HepG2 (cell line): ENCODE data around the gene HINT2. TPM values are rescaled to one million over a fixed set of nuclear protein-coding genes. Genes with fewer than 3 reads are reported as not detected.

ENCODE experiments used
- ATAC-seq: fragments of 200-7000 bp; cut with Tn5 transposase; 3 replicates; pipeline ENCODE4 v1.9.1; 2020; ENCODE audit warnings: mild to moderate bottlenecking, moderate library complexity
- BruUV-seq: library from RNA; stranded (reverse); fragments of 400-500 nt; replicated peaks from 2 replicates; lab custom pipeline; 2021; lab: Mats Ljungman, UMichigan
- CTCF ChIA-PET: fragments of 300-600 bp; formaldehyde crosslinking; extraction: SDS; loops from one replicate; lab custom pipeline; 2021; ENCODE audit warnings: low total read pairs, inconsistent platforms, low intra/inter-chr PET ratio; lab: Yijun Ruan, JAX
- POLR2A ChIA-PET: fragments of 350-600 bp; sonication (Branson Sonifier 250); formaldehyde crosslinking; loops from one replicate; lab custom pipeline; 2020; ENCODE audit warnings: antibody characterized with exemption, inconsistent platforms; lab: Yijun Ruan, JAX
- DNase-seq: peaks from one replicate; pipeline ENCODE4 v3.0.0-alpha.2; 2015; ENCODE audit warnings: low spot score
- FAIRE-seq: peaks from 3 replicates; lab custom pipeline; 2011; peaks lifted over from hg19 to GRCh38; lab: Jason Lieb, UNC
- H2AFZ ChIP-seq: one replicate; pipeline ENCODE4 v1.6.1; 2011; ENCODE audit warnings: low read length, inconsistent platforms
- H3K27ac ChIP-seq: fragments of 300-600 bp; 3 replicates; pipeline ENCODE4 v1.8.0; 2011; ENCODE audit warnings: mixed run types, mild to moderate bottlenecking, mixed read lengths, low read length, inconsistent platforms; ENCODE audit not compliant: insufficient read depth; ENCODE audit errors: extremely low read length
- H3K27me3 ChIP-seq, 2 experiments: fragments of 200-600 bp in 1 of 2; 2 replicates in 1 of 2; 3 replicates in 1 of 2; pipeline versions ENCODE4 v1.6.0 to v1.8.0; 2011; ENCODE audit warnings: low read length in 2 of 2, mild to moderate bottlenecking in 2 of 2, moderate library complexity in 2 of 2, inconsistent platforms in 1 of 2; ENCODE audit not compliant: insufficient read depth in 2 of 2, control insufficient read depth in 1 of 2
- H3K36me3 ChIP-seq, 2 experiments: fragments of 200-600 bp in 1 of 2; replicated peaks in 1 of 2; 2 replicates in 1 of 2; 3 replicates in 1 of 2; pipeline versions ENCODE4 v1.5.1 to v1.8.0; 2011; ENCODE audit warnings: low read length in 2 of 2, inconsistent platforms in 1 of 2; ENCODE audit not compliant: insufficient read depth in 2 of 2, control insufficient read depth in 1 of 2
- H3K4me1 ChIP-seq: 2 replicates; pipeline ENCODE4 v1.5.1; 2012; ENCODE audit warnings: low read length, inconsistent platforms; ENCODE audit not compliant: insufficient read depth
- H3K4me2 ChIP-seq: 2 replicates; pipeline ENCODE4 v1.6.0; 2011; ENCODE audit warnings: low read depth, low read length, inconsistent platforms
- H3K4me3 ChIP-seq, 3 experiments: fragments of 200-600 bp in 1 of 3; sonication (generic), shearing (Covaris generic) in 1 of 3; replicated peaks in 1 of 3; 2 replicates each; pipeline ENCODE4 v1.5.1; 2011 to 2016; ENCODE audit warnings: low read length in 3 of 3, inconsistent platforms in 2 of 3, low read depth in 2 of 3, mild to moderate bottlenecking in 2 of 3, control low read depth in 1 of 3, mixed read lengths in 1 of 3; ENCODE audit not compliant: insufficient read depth in 1 of 3
- H3K79me2 ChIP-seq: one replicate; pipeline ENCODE4 v1.6.1; 2011; ENCODE audit warnings: low read length, inconsistent platforms; ENCODE audit not compliant: insufficient read depth
- H3K9ac ChIP-seq: 2 replicates; pipeline ENCODE4 v1.6.0; 2011; ENCODE audit warnings: mild to moderate bottlenecking, low read depth, low read length, inconsistent platforms; ENCODE audit not compliant: insufficient read depth
- H3K9me3 ChIP-seq: 2 replicates; pipeline ENCODE4 v1.5.1; 2012; ENCODE audit warnings: mild to moderate bottlenecking, low read length
- H4K20me1 ChIP-seq: 2 replicates; pipeline ENCODE4 v1.6.0; 2011; ENCODE audit warnings: inconsistent platforms, mild to moderate bottlenecking, low read length, moderate library complexity; ENCODE audit not compliant: insufficient read depth
- HNRNPK ChIP-seq: fragments of 200-400 bp; formaldehyde crosslinking; IDR thresholded peaks from 2 replicates; pipeline ENCODE4 v1.6.1; 2018; ENCODE audit warnings: low read length, low read depth, moderate library complexity, mild to moderate bottlenecking; ENCODE audit not compliant: poor library complexity, severe bottlenecking
- NFATC3 ChIP-seq: sonication (generic); formaldehyde crosslinking; IDR thresholded peaks from 2 replicates; pipeline ENCODE4 v1.5.1; 2020; ENCODE audit warnings: mild to moderate bottlenecking, missing genetic modification reagents
- NFE2 ChIP-seq: sonication (generic); formaldehyde crosslinking; IDR thresholded peaks from 2 replicates; pipeline ENCODE4 v1.4.0; 2020; ENCODE audit warnings: missing genetic modification reagents
- PTBP1 ChIP-seq: fragments of 200-400 bp; formaldehyde crosslinking; IDR thresholded peaks from 2 replicates; pipeline ENCODE4 v1.6.1; 2018; ENCODE audit warnings: low read length, low read depth; ENCODE audit not compliant: poor library complexity, severe bottlenecking
- RARG ChIP-seq: sonication (generic); formaldehyde crosslinking; IDR thresholded peaks from 2 replicates; pipeline ENCODE4 v1.4.0; 2020; ENCODE audit warnings: low read depth, mild to moderate bottlenecking, missing genetic modification reagents
- RBM39 ChIP-seq: fragments of 200-400 bp; formaldehyde crosslinking; IDR thresholded peaks from one replicate; pipeline ENCODE4 v1.6.1; 2018; ENCODE audit warnings: antibody characterized with exemption, mild to moderate bottlenecking, low read depth, low read length; ENCODE audit not compliant: poor library complexity, severe bottlenecking
- SP4 ChIP-seq: sonication (generic); formaldehyde crosslinking; IDR thresholded peaks from 2 replicates; pipeline ENCODE4 v1.8.1; 2023; ENCODE audit warnings: mild to moderate bottlenecking, missing genetic modification reagents
- TCF7L2 ChIP-seq: IDR thresholded peaks from 2 replicates; pipeline ENCODE4 v1.6.1; 2011; ENCODE audit warnings: mild to moderate bottlenecking, low read depth, low read length, moderate library complexity
- THAP11 ChIP-seq: IDR thresholded peaks from 2 replicates; pipeline ENCODE4 v1.6.1; 2016; ENCODE audit warnings: missing biosample characterization, missing genetic modification reagents
- XBP1 ChIP-seq: sonication (generic); formaldehyde crosslinking; IDR thresholded peaks from 2 replicates; pipeline ENCODE4 v1.5.0; 2020; ENCODE audit warnings: missing genetic modification reagents
- YY1 ChIP-seq: IDR thresholded peaks from 2 replicates; pipeline ENCODE4 v1.6.1; 2011; ENCODE audit warnings: low read length, low read depth, moderate library complexity, mild to moderate bottlenecking; ENCODE audit not compliant: insufficient read depth, insufficient replicate concordance
- ZFP1 ChIP-seq: IDR thresholded peaks from 2 replicates; pipeline ENCODE4 v1.6.1; 2016
- ZMAT3 ChIP-seq: sonication (generic); formaldehyde crosslinking; conservative IDR thresholded peaks from 2 replicates; pipeline ENCODE4 v1.7.0; 2021; ENCODE audit warnings: missing genetic modification reagents
- ZNF10 ChIP-seq: sonication (generic); formaldehyde crosslinking; IDR thresholded peaks from 2 replicates; pipeline ENCODE4 v1.4.0; 2020; ENCODE audit warnings: mild to moderate bottlenecking, low read depth, missing genetic modification reagents, borderline replicate concordance
- ZNF329 ChIP-seq: sonication (generic); formaldehyde crosslinking; IDR thresholded peaks from 2 replicates; pipeline ENCODE4 v1.9.0; 2021; ENCODE audit warnings: low read depth, mild to moderate bottlenecking, missing genetic modification reagents
- ZNF501 ChIP-seq: sonication (generic); formaldehyde crosslinking; IDR thresholded peaks from 2 replicates; pipeline ENCODE4 v1.5.1; 2020; ENCODE audit warnings: mild to moderate bottlenecking, moderate library complexity, missing genetic modification reagents
- ZNF607 ChIP-seq: sonication (generic); formaldehyde crosslinking; IDR thresholded peaks from 2 replicates; pipeline ENCODE4 v1.5.1; 2020; ENCODE audit warnings: missing genetic modification reagents, mild to moderate bottlenecking, borderline replicate concordance
- in situ Hi-C: cut with HindIII; loops from 2 replicates; pipeline ENCODE4 v1.10.0; 2017; ENCODE audit warnings: low pct_unique_long_range_greater_than_20kb; ENCODE audit not compliant: extremely low pct_ligation_motif_present
- intact Hi-C: fragments of 100-400 bp; cut with micrococcal nuclease; formaldehyde crosslinking; loops from one replicate; pipeline ENCODE4 v1.10.0; 2022; ENCODE audit not compliant: unreplicated experiment
- polyA plus RNA-seq, 8 experiments: library from polyadenylated mRNA; depleted of rRNA in 3 of 8; stranded (reverse) in 7 of 8; unstranded in 1 of 8; fragments of >200 nt; fragmentation: Illumina TruSeq in 4 of 8; extraction: Trizol in 4 of 8; gene quantifications; 2 replicates each; pipeline versions ENCODE4 v1.2.1 to v1.2.3, GENCODE V29; 2011 to 2016; ENCODE audit warnings: low read depth in 4 of 8, missing spikeins in 1 of 8, mixed read lengths in 1 of 8; ENCODE audit not compliant: insufficient read depth in 1 of 8
- total RNA-seq, 5 experiments: library from RNA; depleted of rRNA; stranded (reverse); fragments of >200 nt; fragmentation: Illumina TruSeq; extraction: Trizol; gene quantifications; 2 replicates each; pipeline ENCODE4 v1.2.3, GENCODE V29; 2016; ENCODE audit warnings: low read depth in 1 of 5
- TF ChIP-seq, protein P1 (sequence below): sonication (generic); formaldehyde crosslinking; conservative IDR thresholded peaks from 2 replicates; pipeline ENCODE4 v1.4.0; 2020; ENCODE audit warnings: missing genetic modification reagents
- TF ChIP-seq, protein P2 (sequence below): sonication (generic); formaldehyde crosslinking; IDR thresholded peaks from 2 replicates; pipeline ENCODE4 v1.5.1; 2020; ENCODE audit warnings: missing genetic modification reagents, mild to moderate bottlenecking, borderline replicate concordance

HINT2 gene
- total and polyA plus RNA-seq, 2 of the 13 experiments (the other 11 are each of a cell fraction or from before 2014, with no cell fraction given) = 37.9 to 56.2 TPM

DNA sequence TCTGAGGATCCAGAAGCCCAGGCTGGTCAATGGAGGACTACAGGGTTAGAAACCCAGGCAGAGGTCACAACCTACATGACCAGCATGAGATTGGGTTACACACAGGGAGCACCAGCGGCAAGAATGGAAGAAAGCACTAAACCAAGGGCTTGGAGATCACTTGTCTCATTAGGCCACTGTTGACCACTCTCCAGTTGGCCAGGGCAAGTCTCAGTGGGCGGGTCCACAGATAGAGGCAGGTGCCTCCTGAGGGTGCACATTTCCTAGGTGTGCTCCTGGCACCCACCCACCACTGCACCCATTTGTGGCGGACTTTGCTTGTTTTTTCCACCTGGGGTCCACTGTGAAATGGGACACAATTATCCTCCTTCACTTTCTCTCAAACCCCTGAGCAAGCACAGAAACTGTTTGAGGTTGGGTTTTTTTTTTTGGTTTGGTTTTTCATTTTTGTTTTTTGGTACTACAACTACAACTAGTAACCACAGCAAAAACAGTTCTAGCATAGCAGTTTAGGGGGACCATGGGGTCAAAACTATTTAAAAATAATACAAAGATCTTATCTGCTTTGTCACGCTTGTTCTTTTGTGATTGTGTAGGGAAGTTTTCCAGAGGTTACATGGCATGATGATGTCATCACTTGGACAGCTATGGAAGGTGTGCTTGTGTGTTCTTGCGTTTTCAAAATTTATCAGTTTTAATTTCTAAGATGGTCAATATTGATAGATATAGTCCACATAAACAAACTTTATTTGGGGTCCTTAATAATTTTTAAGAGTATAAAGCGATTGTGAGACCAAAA lies 17.3 kb downstream of the HINT2 start (continued):
- TF ChIP-seq, protein P1, sequence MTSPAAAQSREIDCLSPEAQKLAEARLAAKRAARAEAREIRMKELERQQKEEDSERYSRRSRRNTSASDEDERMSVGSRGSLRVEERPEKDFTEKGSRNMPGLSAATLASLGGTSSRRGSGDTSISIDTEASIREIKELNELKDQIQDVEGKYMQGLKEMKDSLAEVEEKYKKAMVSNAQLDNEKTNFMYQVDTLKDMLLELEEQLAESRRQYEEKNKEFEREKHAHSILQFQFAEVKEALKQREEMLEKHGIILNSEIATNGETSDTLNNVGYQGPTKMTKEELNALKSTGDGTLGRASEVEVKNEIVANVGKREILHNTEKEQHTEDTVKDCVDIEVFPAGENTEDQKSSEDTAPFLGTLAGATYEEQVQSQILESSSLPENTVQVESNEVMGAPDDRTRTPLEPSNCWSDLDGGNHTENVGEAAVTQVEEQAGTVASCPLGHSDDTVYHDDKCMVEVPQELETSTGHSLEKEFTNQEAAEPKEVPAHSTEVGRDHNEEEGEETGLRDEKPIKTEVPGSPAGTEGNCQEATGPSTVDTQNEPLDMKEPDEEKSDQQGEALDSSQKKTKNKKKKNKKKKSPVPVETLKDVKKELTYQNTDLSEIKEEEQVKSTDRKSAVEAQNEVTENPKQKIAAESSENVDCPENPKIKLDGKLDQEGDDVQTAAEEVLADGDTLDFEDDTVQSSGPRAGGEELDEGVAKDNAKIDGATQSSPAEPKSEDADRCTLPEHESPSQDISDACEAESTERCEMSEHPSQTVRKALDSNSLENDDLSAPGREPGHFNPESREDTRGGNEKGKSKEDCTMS (CRISPR knock-in tag) = no peak

DNA sequence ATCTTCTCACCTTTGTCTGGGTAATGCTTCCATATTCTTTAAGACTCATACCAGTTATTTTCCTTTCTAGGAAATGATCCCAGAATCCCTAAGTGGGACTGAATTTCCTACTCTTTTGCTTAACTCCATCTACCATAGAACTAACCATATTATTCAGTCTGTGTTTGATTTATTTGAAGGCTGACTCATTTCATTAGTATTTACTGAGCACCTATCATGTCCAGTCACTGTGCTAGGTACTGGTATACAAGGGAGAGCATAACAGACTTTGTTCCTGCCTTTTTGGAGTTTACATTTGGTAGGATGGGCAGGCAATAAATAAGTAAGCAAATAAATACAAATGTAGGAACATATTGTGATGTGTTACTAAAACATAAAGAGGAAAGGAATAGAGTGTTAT lies 19.1 kb downstream of the HINT2 start:
- no peak overlapping the region for H3K27ac ChIP-seq
- POLR2A ChIA-PET = no interaction called here
- no peak overlapping the region for H3K4me2 ChIP-seq

More for the DNA sequence above, 19.1 kb downstream of the HINT2 start:
- no peak overlapping the region for H3K9ac ChIP-seq
- H2AFZ ChIP-seq = no peak overlapping the region
- in situ Hi-C loops = no loop called here
- no peaks in the 10 kb centered on the region for H4K20me1 ChIP-seq
- H3K27me3 ChIP-seq = no peaks in the 10 kb centered on the region
- FAIRE-seq = no peak
- H3K4me1 ChIP-seq = peaks cover 8% of the 10 kb centered on the region
- 0 out of 5 replicates have a peak, but pooled peaks cover 1 to 2% of the 10 kb centered on the region in 2 experiments for H3K36me3 ChIP-seq
- BruUV-seq = no TSS peak
- TF ChIP-seq, protein P2, sequence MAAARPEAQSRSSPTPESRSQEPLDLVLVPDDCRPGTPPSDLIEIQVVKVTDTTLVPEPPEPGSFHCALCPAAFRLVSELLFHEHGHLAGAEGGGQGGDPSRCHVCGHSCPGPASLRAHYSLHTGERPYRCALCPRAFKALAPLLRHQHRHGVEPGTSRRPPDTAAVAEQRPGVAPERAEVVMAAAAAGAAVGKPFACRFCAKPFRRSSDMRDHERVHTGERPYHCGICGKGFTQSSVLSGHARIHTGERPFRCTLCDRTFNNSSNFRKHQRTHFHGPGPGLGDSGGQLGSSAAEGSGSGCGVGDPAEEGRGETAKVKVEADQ (CRISPR knock-in tag) = no peak
- no peak for TF ChIP-seq TCF7L2
- no peak for TF ChIP-seq NFATC3 (CRISPR knock-in tag)
- no peak for TF ChIP-seq THAP11 (CRISPR knock-in tag)
- TF ChIP-seq RBM39 = no peak
- no peak for TF ChIP-seq XBP1 (CRISPR knock-in tag)
- no peak for TF ChIP-seq ZFP1
- TF ChIP-seq ZNF10 = no peak
- TF ChIP-seq ZMAT3 = no peak
- TF ChIP-seq YY1 = no peak
- no peak for TF ChIP-seq SP4
- TF ChIP-seq ZNF501 = no peak
- no peak for TF ChIP-seq HNRNPK
- TF ChIP-seq ZNF607 (CRISPR knock-in tag) = no peak
- TF ChIP-seq NFE2 (CRISPR knock-in tag) = no peak
- TF ChIP-seq PTBP1 = no peak
- TF ChIP-seq RARG (CRISPR knock-in tag) = no peak
- no peak for TF ChIP-seq ZNF329 (CRISPR knock-in tag)
- TF ChIP-seq, all 625 proteins: peak for 0
- CTCF ChIA-PET = no interaction called here
- Histone ChIP-seq H3K79me2 (no peaks in the 10 kb centered on the region), H3K4me3 (no peak overlapping the region), H3K9me3 (no peaks in the 10 kb centered on the region)
- no peak for ATAC-seq
- intact Hi-C loops = no loop called here
- DNase-seq = no peak
